Articular chondrocyte of knee joint (primary cell): ENCODE results near the gene TEX12. TPM values are rescaled to one million over a fixed set of nuclear protein-coding genes. Genes with fewer than 3 reads are reported as not detected.

ENCODE experiments used
- small RNA-seq: library from RNA; depleted of rRNA; stranded (forward); fragments of <200 nt; gene quantifications from one replicate; pipeline ENCODE3, GENCODE V24; 2012
- total RNA-seq: library from RNA; depleted of rRNA; stranded (reverse); fragments of >200 nt; gene quantifications from 2 replicates; pipeline ENCODE4 v1.2.3, GENCODE V29; 2012

The TEX12 gene, protein sequence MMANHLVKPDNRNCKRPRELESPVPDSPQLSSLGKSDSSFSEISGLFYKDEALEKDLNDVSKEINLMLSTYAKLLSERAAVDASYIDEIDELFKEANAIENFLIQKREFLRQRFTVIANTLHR
- total RNA-seq: 0.54 and 0.65 TPM in 2 replicates

DNA sequence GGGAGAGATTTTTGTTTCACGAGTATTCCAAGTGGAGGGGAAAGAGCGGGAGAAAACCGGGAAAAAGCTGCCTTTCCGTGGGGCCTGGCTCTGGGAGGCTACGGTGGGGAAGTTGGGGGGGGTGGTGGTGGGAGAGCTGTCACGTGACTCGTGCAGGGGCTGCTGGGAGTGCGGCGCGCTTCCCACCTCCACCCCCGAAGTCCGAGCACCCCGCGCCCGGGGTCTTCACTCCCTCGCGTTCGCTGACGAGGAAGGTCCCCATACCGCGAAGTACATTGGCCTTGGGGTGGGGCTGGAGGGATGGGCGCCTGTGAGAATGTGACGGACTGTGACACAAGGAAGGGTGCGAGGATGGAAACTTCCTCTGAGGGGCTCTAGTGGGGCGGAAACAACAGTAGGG, at the start of gene TEX12:
Gene TEX12, plus strand, starts transcription at position 228 of the 400 bp plus-strand sequence. CDS start 1,897 bp downstream, outside the sequence.

DNA sequence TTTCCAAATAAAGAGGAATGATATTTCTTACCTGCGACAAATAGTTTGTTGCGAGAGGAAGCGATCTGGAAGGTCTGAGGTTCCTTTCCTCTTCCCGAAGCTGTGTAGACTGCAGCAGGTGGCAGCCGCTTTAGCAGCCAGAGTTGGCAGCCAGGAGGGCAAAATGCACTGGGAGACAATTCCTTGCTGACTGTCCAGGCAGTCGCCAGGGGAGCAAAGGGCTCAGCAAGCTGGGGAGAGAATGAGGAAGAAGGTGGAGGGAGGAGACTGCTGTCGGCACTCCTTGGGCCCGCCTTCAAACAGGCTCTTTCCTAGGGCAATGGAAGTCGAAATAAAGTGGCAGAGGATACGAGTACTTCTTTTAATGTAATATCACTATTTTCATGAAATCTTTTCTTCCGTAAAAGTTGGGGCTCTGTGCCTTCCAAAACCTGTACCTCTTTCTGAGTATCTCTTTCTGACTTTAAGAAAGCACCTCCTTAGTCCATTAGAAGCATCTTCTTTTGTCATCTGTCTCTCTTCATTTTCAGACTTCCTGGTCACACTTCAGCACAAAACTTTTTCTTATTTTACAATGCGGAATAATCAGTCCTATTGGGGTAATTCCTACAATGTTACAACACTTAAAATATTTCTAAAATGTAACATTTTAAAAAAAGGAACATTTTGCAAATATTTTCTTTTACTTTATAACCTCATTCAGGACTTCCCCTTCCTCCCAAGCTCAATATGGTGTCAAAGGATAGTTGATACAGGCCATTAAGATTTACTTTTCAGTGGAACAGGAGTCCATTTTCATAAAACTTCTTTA, 3.1 kb upstream of the TEX12 start, which contains the start of gene IL18:
Gene IL18, minus strand, starts transcription at position 220 of the 811 bp plus-strand sequence. CDS start 9,041 bp downstream, outside the sequence.

DNA sequence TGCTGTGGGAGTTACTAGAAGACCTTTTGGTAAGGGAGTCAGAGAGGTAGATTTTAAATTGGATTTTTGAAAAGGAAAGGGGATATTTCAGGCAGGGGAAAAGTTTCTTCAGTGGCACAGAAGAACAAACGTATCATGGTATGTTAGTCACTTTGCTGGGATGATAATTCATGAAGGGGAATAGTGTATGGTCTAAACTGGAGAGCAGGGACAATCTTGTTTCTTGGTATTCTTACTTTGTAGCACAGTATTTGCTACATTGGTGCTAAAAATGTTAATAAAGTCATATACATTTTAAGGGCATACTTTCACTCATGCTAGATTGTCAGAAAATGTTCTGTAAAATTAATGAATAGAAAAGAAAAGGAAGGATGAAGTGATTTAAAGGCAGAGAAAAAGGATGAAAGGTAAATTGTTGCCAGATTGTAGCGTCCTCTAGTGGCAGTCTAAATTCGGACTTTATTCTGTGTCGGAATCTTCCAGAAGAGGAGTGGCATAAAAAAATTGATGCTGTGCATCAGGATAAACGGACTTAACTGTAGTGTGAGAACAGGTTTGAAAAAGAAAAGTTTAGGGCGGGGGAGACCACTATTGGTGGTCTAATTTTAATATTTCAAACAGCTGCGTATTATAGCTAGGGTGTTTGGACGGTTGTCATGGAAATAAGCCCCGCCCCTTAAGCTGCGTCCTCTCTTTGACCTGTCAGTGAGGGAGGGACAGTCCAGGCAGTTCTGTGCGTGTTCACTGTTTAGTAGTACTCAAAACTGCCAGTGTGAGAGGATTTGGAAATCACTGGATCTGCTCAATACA, 7.8 kb downstream of the TEX12 start, which contains the start of gene BCO2:
Gene BCO2, plus strand, starts transcription at position 724 of the 810 bp plus-strand sequence. CDS start 90 bp downstream, outside the sequence.

Small RNAs within 50 kb of the gene (small RNA-seq; reads per million reads assigned to genes)
- not detected for gene MRPS36P4

Other genes starting within 250 kb of the TEX12 start
- gene C11orf52, start 248.5 kb upstream of the TEX12 start, total RNA-seq: 1.7 and 2.0 TPM in 2 replicates
- gene DIXDC1, start 230.0 kb upstream of the TEX12 start, total RNA-seq: 45.7 and 53.0 TPM in 2 replicates
- 37.8 and 42.7 TPM in 2 replicates for gene DLAT, start 142.0 kb upstream of the TEX12 start, total RNA-seq
- 5.5 and 7.2 TPM in 2 replicates for gene PIH1D2, start 93.4 kb upstream of the TEX12 start, total RNA-seq
- gene NKAPD1, start 93.1 kb upstream of the TEX12 start, total RNA-seq: 34.9 and 40.3 TPM in 2 replicates
- 38.6 and 48.5 TPM in 2 replicates for gene TIMM8B, start 80.6 kb upstream of the TEX12 start, total RNA-seq
- 121 and 134 TPM in 2 replicates for gene SDHD, start 80.5 kb upstream of the TEX12 start, total RNA-seq
- gene IL18, start 3.3 kb upstream of the TEX12 start, total RNA-seq: 0.39 TPM in 1 of 2 replicates, not detected in the other
- 1.5 and 2.0 TPM in 2 replicates for gene BCO2, start 8.1 kb downstream of the TEX12 start, total RNA-seq
- 41.7 and 48.6 TPM in 2 replicates for gene PTS, start 59.1 kb downstream of the TEX12 start, total RNA-seq
- gene PLET1, start 93.5 kb downstream of the TEX12 start, total RNA-seq: not detected in 2 replicates